Tibial artery (tissue), 4 donors: Measurements from ENCODE around the gene GLYATL3.
"Not testable (repeated sequence)": the region's sequence is repeated elsewhere in the genome, so short reads cannot be mapped to it uniquely, and the experiment has no call there.

ENCODE experiments used
- DNase-seq, 2 donors: peaks; one replicate each; pipeline ENCODE4 v3.0.0-alpha.2; 2019
- H3K27ac ChIP-seq, 2 donors: fragments of 200-600 bp; sonication (generic) in 1 of 2; 1 replicate in 1 of 2; 2 replicates in 1 of 2; pipeline ENCODE4 v1.5.1; 2018 to 2019; ENCODE audit warnings: mild to moderate bottlenecking in 1 of 2
- H3K27me3 ChIP-seq, 2 donors: fragments of 200-600 bp; sonication (generic) in 1 of 2; one replicate each; pipeline versions ENCODE4 v1.5.1 to v1.6.0; 2016 to 2019
- H3K36me3 ChIP-seq, 3 donors: fragments of 200-600 bp; sonication (generic) in 2 of 3; one replicate each; pipeline ENCODE4 v1.5.1; 2016 to 2019; ENCODE audit warnings: mild to moderate bottlenecking in 2 of 3
- H3K4me1 ChIP-seq, 4 donors: fragments of 200-600 bp; sonication (generic) in 2 of 4; 1 replicate in 3 of 4; 2 replicates in 1 of 4; pipeline ENCODE4 v1.5.1; 2016 to 2019
- H3K4me3 ChIP-seq, 2 donors: fragments of 200-600 bp; sonication (generic) in 1 of 2; 1 replicate in 1 of 2; 2 replicates in 1 of 2; pipeline ENCODE4 v1.5.1; 2018 to 2019; ENCODE audit warnings: mild to moderate bottlenecking in 2 of 2
- H3K9me3 ChIP-seq, 3 donors: fragments of 200-600 bp; sonication (generic) in 1 of 3; one replicate each; pipeline ENCODE4 v1.5.1; 2016 to 2019
- CTCF ChIP-seq, 2 experiments: fragments of 200-600 bp in 1 of 2; fragments of 450-650 bp in 1 of 2; IDR thresholded peaks; one replicate each; pipeline ENCODE4 v1.5.1; 2017 to 2019; ENCODE audit warnings: antibody characterized with exemption in 2 of 2, mild to moderate bottlenecking in 1 of 2, moderate library complexity in 1 of 2
- intact Hi-C: fragments of 100-400 bp; cut with DNase I; formaldehyde crosslinking; loops from one replicate; pipeline ENCODE4 v1.15.0; 2023; ENCODE audit warnings: low total_unique reads

The GLYATL3 gene

GRCh38 chr6:49479308-49479970, 20.3 kb upstream of the GLYATL3 start:
- Histone ChIP-seq H3K36me3 (peaks cover 0 to 20% (median 4%) of the 10 kb centered on the region in 3 donors), H3K27me3 (no peaks in the 10 kb centered on the region), H3K4me3 (no peak overlapping the region), H3K4me1 (no peaks in the 10 kb centered on the region), H3K27ac (no peak overlapping the region), H3K9me3 (peaks cover 0 to 2% (median 0%) of the 10 kb centered on the region in 3 donors)
- no peak for TF ChIP-seq CTCF (IDR thresholded peaks at IDR 0.05)
- intact Hi-C loops: no loop called here
- no peak for DNase-seq

GRCh38 chr6:49481846-49482245, 17.9 kb upstream of the GLYATL3 start:
- H3K27ac ChIP-seq, DNase-seq, intact Hi-C loops, H3K27me3 ChIP-seq, H3K4me1 ChIP-seq, H3K4me3 ChIP-seq, H3K9me3 ChIP-seq: not testable (repeated sequence)
- peaks cover 0 to 20% (median 4%) of the 10 kb centered on the region in 3 donors for H3K36me3 ChIP-seq

GRCh38 chr6:49483380-49483779, 16.3 kb upstream of the GLYATL3 start:
- H3K27ac ChIP-seq, H3K27me3 ChIP-seq, H3K4me1 ChIP-seq, intact Hi-C loops, H3K4me3 ChIP-seq, H3K9me3 ChIP-seq, DNase-seq: not testable (repeated sequence)
- peaks cover 0 to 20% (median 6%) of the 10 kb centered on the region in 3 donors for H3K36me3 ChIP-seq

- Histone ChIP-seq H3K4me1 (no peaks in the 10 kb centered on the region), H3K27ac (no peak overlapping the region), H3K9me3 (no peaks in the 10 kb centered on the region), H3K4me3 (no peak overlapping the region), H3K36me3 (peaks cover 13 to 42% (median 32%) of the 10 kb centered on the region in 3 donors), H3K27me3 (no peaks in the 10 kb centered on the region)
- DNase-seq: no peak
- intact Hi-C loops: no loop called here
- no peak for TF ChIP-seq CTCF (IDR thresholded peaks at IDR 0.05)
Measured at GRCh38 chr6:49490633-49491032, 9.1 kb upstream of the GLYATL3 start.

GRCh38 chr6:49497304-49497703, 2.4 kb upstream of the GLYATL3 start:
- no peak for TF ChIP-seq CTCF (IDR thresholded peaks at IDR 0.05)
- Histone ChIP-seq H3K9me3 (no peaks in the 10 kb centered on the region), H3K36me3 (peaks cover 0 to 17% (median 4%) of the 10 kb centered on the region in 3 donors), H3K4me1 (no peaks in the 10 kb centered on the region), H3K4me3 (no peak overlapping the region), H3K27ac (no peak overlapping the region), H3K27me3 (no peaks in the 10 kb centered on the region)
- intact Hi-C loops: no loop called here
- no peak for DNase-seq

GRCh38 chr6:49499126-49499525, 597 bp upstream of the GLYATL3 start:
- H3K4me3 ChIP-seq: no peak overlapping the region
- no peaks in the 10 kb centered on the region for H3K9me3 ChIP-seq
- DNase-seq: no peak
- H3K36me3 ChIP-seq: peaks cover 0 to 9% (median 0%) of the 10 kb centered on the region in 3 donors
- no peaks in the 10 kb centered on the region for H3K4me1 ChIP-seq
- no peak for TF ChIP-seq CTCF (IDR thresholded peaks at IDR 0.05)
- intact Hi-C loops: no loop called here
- H3K27ac ChIP-seq: no peak overlapping the region
- no peaks in the 10 kb centered on the region for H3K27me3 ChIP-seq

- Histone ChIP-seq H3K36me3 (no peaks in the 10 kb centered on the region), H3K27me3 (no peaks in the 10 kb centered on the region), H3K4me1 (no peaks in the 10 kb centered on the region), H3K9me3 (no peaks in the 10 kb centered on the region), H3K27ac (no peak overlapping the region), H3K4me3 (no peak overlapping the region)
- intact Hi-C loops: no loop called here
- no peak for TF ChIP-seq CTCF (IDR thresholded peaks at IDR 0.05)
- DNase-seq: no peak
Measured at GRCh38 chr6:49504666-49505065, 4.9 kb downstream of the GLYATL3 start.
